ENCODE data around the gene RAI1. TPM values are rescaled to one million over a fixed set of nuclear protein-coding genes. Genes with fewer than 3 reads are reported as not detected.
"Not testable (repeated sequence)": the region's sequence is repeated elsewhere in the genome, so short reads cannot be mapped to it uniquely, and the experiment has no call there.

Gene RAI1
- total and polyA plus RNA-seq, 2 donors = 17.5 to 20.2 TPM

GRCh38 chr17:17681744-17682292 lies 560 bp downstream of the RAI1 start:
- peak overlapping the region; percentile 95 for H3K27ac ChIP-seq (ENCODE audit: low read depth)
- H3K36me3 ChIP-seq (ENCODE audit: insufficient read depth) = no peaks in the 10 kb centered on the region
- H3K4me1 ChIP-seq (ENCODE audit: insufficient read depth) = no peaks in the 10 kb centered on the region
- WGBS = under 1% methylated on average over 68 of the region's 68 CpGs
- H3K4me3 ChIP-seq (ENCODE audit: low read depth, low read length) = peak overlapping the region; percentile 86
- no peak for DNase-seq (ENCODE audit: extremely low spot score)

- no peak for DNase-seq (ENCODE audit: extremely low spot score)
- peaks cover 2% of the 10 kb centered on the region for H3K4me1 ChIP-seq (ENCODE audit: insufficient read depth)
- no peaks in the 10 kb centered on the region for H3K36me3 ChIP-seq (ENCODE audit: insufficient read depth)
- peak overlapping the region; percentile 95 for H3K27ac ChIP-seq (ENCODE audit: low read depth)
- under 1% methylated on average over 49 of the region's 49 CpGs for WGBS
- peak overlapping the region; percentile 86 for H3K4me3 ChIP-seq (ENCODE audit: low read depth, low read length)
These were observed 1.1 kb downstream of the RAI1 start for GRCh38 chr17:17682293-17682736.

- Histone ChIP-seq H3K4me3 (ENCODE audit: low read depth, low read length) (peak overlapping the region; percentile 86), H3K4me1 (ENCODE audit: insufficient read depth) (peaks cover 2% of the 10 kb centered on the region), H3K36me3 (ENCODE audit: insufficient read depth) (no peaks in the 10 kb centered on the region), H3K27ac (ENCODE audit: low read depth) (peak overlapping the region; percentile 95)
- no peak for DNase-seq (ENCODE audit: extremely low spot score)
- WGBS = 1% methylated on average over 57 of the region's 57 CpGs
These were observed 1.8 kb downstream of the RAI1 start for GRCh38 chr17:17682737-17683680.

GRCh38 chr17:17683710-17684365 lies 2.6 kb downstream of the RAI1 start:
- H3K27ac ChIP-seq (ENCODE audit: low read depth) = peak overlapping the region; percentile 95

DNA sequence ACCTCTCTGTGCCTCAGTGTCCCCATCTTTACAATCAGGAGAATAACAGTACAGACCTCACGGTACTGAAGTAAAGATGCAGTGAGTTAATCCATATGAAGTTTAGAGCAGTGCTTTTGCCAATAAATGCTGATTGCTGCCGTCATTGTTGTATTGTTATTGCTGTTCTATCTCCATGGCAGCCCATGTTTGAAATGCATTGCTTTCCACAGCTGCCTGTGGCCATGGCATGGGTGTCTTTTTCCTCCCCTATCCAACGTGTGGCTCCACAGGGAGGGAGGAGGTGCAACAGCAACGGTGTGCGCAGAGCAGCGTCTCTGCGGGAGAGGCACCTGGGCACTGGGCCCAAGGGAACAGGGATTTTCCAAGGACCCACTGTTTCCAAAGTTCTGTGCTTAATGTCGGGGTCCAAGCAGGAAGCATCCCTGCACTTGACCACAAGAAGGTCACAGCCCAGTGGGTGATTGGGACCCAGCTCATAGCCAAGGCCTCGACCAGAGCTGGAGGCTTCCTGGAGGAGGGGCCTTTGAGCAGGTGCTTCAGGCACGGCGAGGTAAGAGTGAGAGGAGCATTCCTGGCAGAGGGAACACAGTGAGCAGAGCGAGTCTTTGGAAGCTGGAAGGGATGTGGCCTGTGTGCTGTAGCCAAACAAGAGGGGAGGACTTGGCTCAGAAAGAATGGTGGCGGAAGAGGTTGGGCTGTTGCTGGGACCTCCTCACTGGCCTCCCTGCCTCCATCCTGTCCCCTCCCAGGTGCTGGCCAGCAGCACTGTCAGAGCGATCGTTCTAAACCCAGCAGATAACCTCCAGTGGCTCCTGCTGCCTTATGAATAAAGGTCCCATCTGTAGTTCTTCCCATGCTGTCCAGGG lies 3.9 kb downstream of the RAI1 start:
- Histone ChIP-seq H3K4me1 (ENCODE audit: insufficient read depth) (peaks cover 2% of the 10 kb centered on the region), H3K27ac (ENCODE audit: low read depth) (peak overlapping the region; percentile 72), H3K36me3 (ENCODE audit: insufficient read depth) (no peaks in the 10 kb centered on the region), H3K4me3 (ENCODE audit: low read depth, low read length) (no peak overlapping the region)
- DNase-seq (ENCODE audit: extremely low spot score) = no peak
- 33% methylated on average over 15 of the region's 15 CpGs for WGBS

More at GRCh38 chr17:17683710-17684365, 2.6 kb downstream of the RAI1 start:
- 80% methylated on average over 7 of the region's 7 CpGs for WGBS
- peaks cover 2% of the 10 kb centered on the region for H3K4me1 ChIP-seq (ENCODE audit: insufficient read depth)
- DNase-seq (ENCODE audit: extremely low spot score) = no peak
- H3K36me3 ChIP-seq (ENCODE audit: insufficient read depth) = no peaks in the 10 kb centered on the region
- H3K4me3 ChIP-seq (ENCODE audit: low read depth, low read length) = no peak overlapping the region

DNA sequence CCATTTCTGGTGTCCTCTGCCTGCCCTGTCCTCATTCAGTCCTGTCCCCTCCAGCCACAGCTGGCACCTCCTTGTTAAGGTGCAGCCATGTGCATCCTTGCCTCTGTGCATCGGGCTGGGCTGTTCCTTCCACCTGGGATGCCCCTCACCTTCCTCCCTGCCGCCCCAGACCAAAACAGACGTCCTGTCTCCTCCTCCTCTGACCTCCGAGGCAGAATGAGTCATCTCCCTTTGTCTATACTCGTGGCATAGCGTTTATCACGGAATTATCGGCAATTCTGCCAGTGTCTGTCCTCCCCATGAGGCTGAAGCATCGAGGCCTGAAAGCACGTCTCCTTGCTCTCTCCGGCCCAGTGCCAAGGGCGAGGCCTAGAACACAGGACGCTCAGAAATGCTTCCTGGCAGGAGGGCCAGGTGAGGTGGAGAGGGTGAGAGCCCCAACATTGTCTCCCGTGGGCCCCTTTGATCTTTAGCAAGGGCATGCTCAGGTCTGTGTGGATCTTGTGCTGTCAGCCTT lies 4.6 kb downstream of the RAI1 start:
- Histone ChIP-seq H3K27ac (ENCODE audit: low read depth) (peak overlapping the region; percentile 72), H3K4me3 (ENCODE audit: low read depth, low read length) (no peak overlapping the region), H3K4me1 (ENCODE audit: insufficient read depth) (peaks cover 2% of the 10 kb centered on the region), H3K36me3 (ENCODE audit: insufficient read depth) (no peaks in the 10 kb centered on the region)
- WGBS = 11% methylated on average over 14 of the region's 14 CpGs
- no peak for DNase-seq (ENCODE audit: extremely low spot score)

GRCh38 chr17:17689312-17689711 lies 8.1 kb downstream of the RAI1 start:
- 91% methylated on average over 4 of the region's 4 CpGs for WGBS
- Histone ChIP-seq H3K27ac (ENCODE audit: low read depth) (no peak overlapping the region), H3K4me3 (ENCODE audit: low read depth, low read length) (no peak overlapping the region), H3K4me1 (ENCODE audit: insufficient read depth) (peaks cover 2% of the 10 kb centered on the region), H3K36me3 (ENCODE audit: insufficient read depth) (no peaks in the 10 kb centered on the region)
- DNase-seq (ENCODE audit: extremely low spot score) = no peak

- WGBS = 76% methylated on average over 7 of the region's 7 CpGs
- H3K27ac ChIP-seq (ENCODE audit: low read depth); DNase-seq (ENCODE audit: extremely low spot score); H3K4me3 ChIP-seq (ENCODE audit: low read depth, low read length); H3K36me3 ChIP-seq (ENCODE audit: insufficient read depth); H3K4me1 ChIP-seq (ENCODE audit: insufficient read depth): not testable (repeated sequence)
These were observed 9.0 kb downstream of the RAI1 start for GRCh38 chr17:17690233-17690632.

- Histone ChIP-seq H3K4me3 (ENCODE audit: low read depth, low read length) (no peak overlapping the region), H3K36me3 (ENCODE audit: insufficient read depth) (no peaks in the 10 kb centered on the region), H3K27ac (ENCODE audit: low read depth) (peak overlapping the region; percentile 48), H3K4me1 (ENCODE audit: insufficient read depth) (peaks cover 2% of the 10 kb centered on the region)
- WGBS = 40% methylated on average over 8 of the region's 8 CpGs
- DNase-seq (ENCODE audit: extremely low spot score) = no peak
These were observed 10.4 kb downstream of the RAI1 start for GRCh38 chr17:17691468-17692263.

- no peak overlapping the region for H3K4me3 ChIP-seq (ENCODE audit: low read depth, low read length)
- peak overlapping the region; percentile 97 for H3K27ac ChIP-seq (ENCODE audit: low read depth)
- WGBS = 73% methylated on average over 9 of the region's 9 CpGs
- H3K4me1 ChIP-seq (ENCODE audit: insufficient read depth) = no peaks in the 10 kb centered on the region
- no peaks in the 10 kb centered on the region for H3K36me3 ChIP-seq (ENCODE audit: insufficient read depth)
- no peak for DNase-seq (ENCODE audit: extremely low spot score)
These were observed 11.3 kb downstream of the RAI1 start for GRCh38 chr17:17692353-17693252.

GRCh38 chr17:17693253-17694168 lies 12.3 kb downstream of the RAI1 start:
- Histone ChIP-seq H3K4me1 (ENCODE audit: insufficient read depth) (no peaks in the 10 kb centered on the region), H3K36me3 (ENCODE audit: insufficient read depth) (no peaks in the 10 kb centered on the region), H3K4me3 (ENCODE audit: low read depth, low read length) (no peak overlapping the region), H3K27ac (ENCODE audit: low read depth) (peak overlapping the region; percentile 97)
- 35% methylated on average over 23 of the region's 23 CpGs for WGBS
- DNase-seq (ENCODE audit: extremely low spot score) = no peak
